Peyer's patch (tissue), 4 donors: Measurements from ENCODE around the gene POLR1C.

Experiments used
- CTCF ChIP-seq, 6 experiments: fragments of 450-650 bp in 4 of 6; fragments of 200-600 bp in 2 of 6; sonication (generic) in 1 of 6; IDR thresholded peaks; one replicate each; pipeline ENCODE4 v1.5.1; 2017 to 2019; ENCODE audit warnings: antibody characterized with exemption in 6 of 6, mild to moderate bottlenecking in 3 of 6, moderate library complexity in 1 of 6
- POLR2A ChIP-seq, 2 donors: fragments of 450-650 bp; IDR thresholded peaks; one replicate each; pipeline ENCODE4 v1.5.1; 2017; ENCODE audit warnings: antibody characterized with exemption in 2 of 2, mild to moderate bottlenecking in 2 of 2, moderate library complexity in 2 of 2

- TF ChIP-seq CTCF (IDR thresholded peaks at IDR 0.05) (no peak), POLR2A (IDR thresholded peaks at IDR 0.05) (no peak)
Observed at GRCh38 chr6:43521836-43522235, 4.9 kb downstream of the POLR1C start.
